ENCODE data around the gene TAS1R3.
"Not testable (repeated sequence)": the region's sequence is repeated elsewhere in the genome, so short reads cannot be mapped to it uniquely, and the experiment has no call there.

The TAS1R3 gene

GRCh38 chr1:1307923-1308755 lies 22.9 kb upstream of the TAS1R3 start, which contains the start of the genes ACAP3 and PUSL1:
ACAP3 (minus strand) TSS chr1:1307930; CDS start chr1:1307815, 115 bp downstream.
PUSL1 (plus strand) TSS chr1:1308597; CDS start chr1:1308644, 47 bp downstream.
- Histone ChIP-seq H3K4me3 (peak within 1 kb of the TSS; percentile 75 to 92 (median 90)), H3K27ac (peak within 1 kb of the TSS; percentile 81 to 97 (median 92))

DNA sequence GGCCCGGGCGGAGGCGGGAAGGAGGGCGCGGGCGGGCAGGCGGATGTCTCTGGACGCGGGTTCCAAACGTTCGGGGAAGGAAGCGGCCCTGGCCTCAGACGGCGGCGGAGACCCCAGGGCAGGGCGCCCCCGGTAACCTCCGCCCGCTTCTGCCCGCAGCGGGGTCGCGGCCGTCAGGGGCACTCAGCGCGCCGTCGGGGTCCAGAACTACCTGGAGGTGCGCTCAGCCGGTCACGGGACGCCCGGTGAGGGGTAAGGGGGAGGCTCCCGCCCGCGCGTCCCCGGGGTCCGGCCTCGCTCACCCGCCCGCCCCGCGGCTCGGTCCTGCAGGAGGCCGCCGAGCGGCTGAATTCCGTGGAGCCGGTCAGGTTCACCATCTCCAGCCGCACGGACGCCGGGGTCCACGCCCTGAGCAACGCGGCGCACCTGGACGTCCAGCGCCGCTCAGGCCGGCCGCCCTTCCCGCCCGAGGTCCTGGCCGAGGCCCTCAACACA lies 22.3 kb upstream of the TAS1R3 start:
- peak overlapping the region; percentile 77 to 97 (median 92) for H3K27ac ChIP-seq
- peak overlapping the region; percentile 75 to 92 (median 90) for H3K4me3 ChIP-seq

DNA sequence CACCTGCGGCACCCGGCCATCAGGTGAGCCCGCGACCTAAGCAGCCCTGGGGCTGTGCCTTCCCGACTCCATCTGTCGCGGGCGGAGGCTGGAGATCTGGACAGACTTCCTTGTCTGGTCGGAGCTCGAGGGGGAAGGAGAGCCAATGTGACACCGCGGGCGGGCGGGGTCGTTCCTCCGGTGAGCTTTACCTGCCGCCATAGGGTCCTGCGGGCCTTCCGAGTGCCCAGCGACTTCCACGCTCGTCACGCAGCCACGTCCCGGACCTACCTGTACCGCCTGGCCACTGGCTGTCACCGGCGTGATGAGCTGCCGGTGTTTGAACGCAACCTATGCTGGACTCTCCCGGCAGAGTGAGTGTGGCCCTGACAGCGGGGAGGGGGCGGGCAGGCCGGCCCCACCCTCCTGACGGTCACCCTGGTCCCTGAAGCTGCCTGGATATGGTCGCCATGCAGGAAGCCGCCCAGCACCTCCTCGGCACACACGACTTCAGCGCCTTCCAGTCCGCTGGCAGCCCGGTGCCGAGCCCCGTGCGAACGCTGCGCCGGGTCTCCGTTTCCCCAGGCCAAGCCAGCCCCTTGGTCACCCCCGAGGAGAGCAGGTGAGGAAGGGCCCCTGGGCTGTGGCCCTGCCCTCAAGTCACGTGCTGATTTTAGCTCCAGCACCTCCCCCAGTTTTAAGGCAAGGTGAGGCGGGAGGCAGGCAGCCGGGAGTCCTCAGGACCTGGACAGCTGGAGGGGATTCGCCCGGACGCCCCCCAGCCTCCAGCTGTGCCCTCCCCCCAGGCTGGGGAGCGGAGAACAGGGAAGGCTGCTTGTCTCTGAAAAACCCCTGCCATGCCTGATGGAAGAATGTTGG lies 21.6 kb upstream of the TAS1R3 start:
- Histone ChIP-seq H3K27ac (peak overlapping the region in 20 of 21 experiments; percentile 77 to 97 (median 92)), H3K4me3 (peak overlapping the region; percentile 75 to 92 (median 90))

- peak overlapping the region in 4 of 7 experiments; percentile 81 to 92 (median 90) for H3K4me3 ChIP-seq
- H3K27ac ChIP-seq, result peak overlapping the region in 16 of 21 experiments; percentile 23 to 97 (median 92)
Measured at GRCh38 chr1:1310109-1310385, 21.0 kb upstream of the TAS1R3 start.

DNA sequence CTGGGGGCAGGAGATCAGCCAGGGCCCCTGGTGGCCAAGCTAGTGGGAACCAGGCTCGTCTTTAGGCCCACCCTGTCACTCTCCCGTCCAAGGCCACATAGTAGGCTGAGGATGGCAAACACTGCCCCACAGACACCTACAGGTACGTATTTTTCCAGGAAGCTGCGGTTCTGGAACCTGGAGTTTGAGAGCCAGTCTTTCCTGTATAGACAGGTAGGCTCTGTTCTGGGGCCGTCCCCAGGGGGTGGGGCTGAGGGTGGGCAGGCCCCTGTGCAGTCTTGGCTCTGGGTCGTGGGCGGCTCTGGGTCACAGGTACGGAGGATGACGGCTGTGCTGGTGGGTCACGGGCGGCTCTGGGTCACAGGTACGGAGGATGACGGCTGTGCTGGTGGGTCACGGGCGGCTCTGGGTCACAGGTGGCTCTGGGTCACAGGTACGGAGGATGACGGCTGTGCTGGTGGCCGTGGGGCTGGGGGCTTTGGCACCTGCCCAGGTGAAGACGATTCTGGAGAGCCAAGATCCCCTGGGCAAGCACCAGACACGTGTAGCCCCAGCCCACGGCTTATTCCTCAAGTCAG lies 20.5 kb upstream of the TAS1R3 start:
- Histone ChIP-seq H3K27ac (peak overlapping the region in 16 of 21 experiments; percentile 23 to 97 (median 92)), H3K4me3 (peak overlapping the region in 2 of 7 experiments; percentile 90)

- Histone ChIP-seq H3K27ac (peak overlapping the region in 8 of 21 experiments; percentile 1 to 97 (median 24)), H3K4me3 (no peak overlapping the region)
Measured at GRCh38 chr1:1311107-1312104, 19.7 kb upstream of the TAS1R3 start.

- no peak overlapping the region for H3K27ac ChIP-seq
- H3K4me3 ChIP-seq, result no peak overlapping the region
Measured at GRCh38 chr1:1312450-1313314, 18.4 kb upstream of the TAS1R3 start.

DNA sequence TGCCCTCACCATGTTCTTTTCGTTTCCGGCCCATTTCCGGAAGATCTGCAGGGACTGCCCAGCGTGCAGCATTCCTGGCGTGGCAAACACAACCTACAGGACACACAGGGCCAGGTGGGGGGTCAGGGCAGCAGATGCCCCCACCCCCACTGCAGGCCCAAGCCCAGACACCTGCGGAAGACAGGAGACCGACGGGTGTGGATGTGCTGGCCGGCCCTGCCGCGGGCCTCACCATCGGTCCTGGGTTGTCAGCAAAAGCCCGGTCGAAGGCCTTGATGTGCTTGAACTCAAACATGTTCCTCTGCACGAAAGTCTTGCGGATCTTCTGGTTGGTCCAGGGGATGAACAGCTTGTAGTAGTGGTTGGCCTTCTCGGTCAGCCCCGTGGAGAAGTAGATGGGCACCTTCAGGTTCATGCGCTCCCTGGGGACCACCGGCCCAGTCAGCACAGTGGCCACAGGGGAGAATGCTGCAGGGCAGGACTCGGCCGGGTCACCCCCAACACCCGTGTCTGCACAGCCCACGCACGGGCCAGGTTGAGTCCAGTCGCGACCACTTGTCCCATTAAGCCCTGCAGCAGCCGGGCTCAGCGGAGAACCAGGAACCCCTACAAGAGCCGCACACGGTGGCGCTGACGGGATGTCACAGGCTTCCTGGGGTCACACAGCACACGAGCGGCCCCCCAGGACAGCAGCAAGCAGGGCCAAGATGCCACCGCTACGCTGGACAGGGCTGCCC lies 17.4 kb upstream of the TAS1R3 start:
- H3K4me3 ChIP-seq, result no peak overlapping the region
- no peak overlapping the region for H3K27ac ChIP-seq

DNA sequence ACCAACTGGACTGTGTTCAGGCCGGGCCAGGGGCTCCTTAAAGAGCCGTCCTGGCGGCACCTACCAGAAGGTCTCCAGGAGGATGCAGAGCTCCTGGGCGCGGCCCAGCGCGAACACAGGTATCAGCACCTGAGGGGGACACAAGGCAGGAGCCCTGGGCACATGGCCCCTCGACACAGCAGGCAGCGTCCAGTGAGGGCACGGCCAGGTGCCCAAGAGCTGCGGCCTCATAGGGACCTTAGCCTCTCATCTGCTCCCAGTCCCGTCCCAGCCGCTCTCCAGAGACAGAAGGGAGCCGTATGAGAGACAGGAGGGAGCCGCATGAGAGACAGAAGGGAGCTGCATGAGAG lies 16.9 kb upstream of the TAS1R3 start:
- Histone ChIP-seq H3K4me3 (no peak overlapping the region), H3K27ac (no peak overlapping the region)

- Histone ChIP-seq H3K4me3 (no peak overlapping the region), H3K27ac (no peak overlapping the region)
Measured at GRCh38 chr1:1314678-1315335, 16.3 kb upstream of the TAS1R3 start.

DNA sequence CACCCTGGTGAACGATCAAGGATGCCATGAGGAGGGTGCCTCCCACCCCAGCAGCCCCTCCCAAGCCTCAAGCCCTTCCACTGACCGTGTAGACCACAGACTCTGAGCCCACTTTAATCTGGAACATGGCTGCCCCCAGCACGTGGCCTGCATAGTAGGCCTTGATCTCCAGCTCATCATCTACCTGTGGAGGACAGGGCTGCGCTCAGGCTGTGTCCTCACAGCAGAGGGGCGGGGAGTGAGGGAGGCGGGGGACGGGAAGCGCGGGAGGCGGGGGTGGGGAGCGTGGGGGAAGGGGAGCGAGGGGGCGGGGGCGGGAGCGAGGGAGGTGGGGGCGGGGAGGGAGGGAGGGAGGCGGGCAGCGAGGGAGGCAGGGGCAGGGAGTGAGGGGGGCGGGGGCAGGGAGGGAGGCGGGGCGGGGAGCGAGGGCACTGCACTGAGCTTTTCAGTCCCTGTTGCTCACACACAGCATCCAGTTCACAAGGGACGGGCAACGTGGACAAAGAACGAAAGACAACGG lies 15.6 kb upstream of the TAS1R3 start:
- no peak overlapping the region for H3K4me3 ChIP-seq
- no peak overlapping the region for H3K27ac ChIP-seq

DNA sequence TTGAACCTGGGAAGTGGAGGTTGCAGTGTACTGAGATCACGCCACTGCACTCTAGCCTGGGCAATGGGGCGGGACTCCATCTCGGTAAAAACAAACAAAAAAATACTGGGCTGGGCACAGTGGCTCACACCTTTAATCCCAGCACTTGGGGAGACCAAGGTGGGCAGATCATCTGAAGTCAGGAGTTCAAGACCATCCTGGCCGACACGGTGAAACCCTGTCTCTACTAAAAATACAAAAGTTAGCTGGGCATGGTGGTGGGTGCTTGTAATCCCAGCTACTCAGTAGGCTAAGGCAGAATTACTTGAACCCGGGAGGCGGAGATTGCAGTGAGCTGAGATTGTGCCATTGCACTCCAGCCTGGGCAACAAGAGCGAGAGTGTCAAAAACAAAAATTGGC lies 14.9 kb upstream of the TAS1R3 start:
- not testable (repeated sequence) for H3K27ac ChIP-seq

DNA sequence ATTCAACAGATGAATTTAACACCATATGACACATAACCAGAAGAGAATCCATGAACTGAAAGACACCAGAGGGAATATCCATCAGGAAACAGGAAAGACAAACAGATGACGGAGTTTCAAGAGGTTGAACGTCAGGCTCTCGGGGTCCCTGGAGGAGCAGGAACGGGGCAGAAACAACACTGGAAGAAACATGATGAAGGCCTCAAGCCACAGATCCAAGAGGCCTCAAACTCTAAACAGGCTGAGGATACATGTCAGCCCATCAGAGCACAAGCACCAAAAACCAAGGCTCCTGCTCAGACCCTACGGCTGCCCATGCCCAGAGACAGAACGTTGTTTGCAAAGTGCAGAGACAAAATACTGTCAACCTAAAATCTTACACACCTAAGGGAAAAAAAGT lies 13.7 kb upstream of the TAS1R3 start:
- Histone ChIP-seq H3K4me3 (no peak overlapping the region), H3K27ac (peak overlapping the region in 2 of 21 experiments; percentile 19 to 69)

More for the DNA sequence above, 14.9 kb upstream of the TAS1R3 start:
- not testable (repeated sequence) for H3K4me3 ChIP-seq

GRCh38 chr1:1318131-1318652 lies 12.9 kb upstream of the TAS1R3 start:
- no peak overlapping the region for H3K4me3 ChIP-seq
- H3K27ac ChIP-seq, result peak overlapping the region in 4 of 21 experiments; percentile 19 to 69 (median 28)

- H3K27ac ChIP-seq, result peak overlapping the region in 6 of 21 experiments; percentile 13 to 62 (median 30)
Measured at GRCh38 chr1:1318777-1319645, 12.1 kb upstream of the TAS1R3 start.

More at GRCh38 chr1:1318777-1319645, 12.1 kb upstream of the TAS1R3 start:
- no peak overlapping the region for H3K4me3 ChIP-seq

Data from skin epidermis (tissue), 12 donors.